Measurements from ENCODE around the gene DNAAF2. TPM values are rescaled to one million over a fixed set of nuclear protein-coding genes. Genes with fewer than 3 reads are reported as not detected.
A peak's percentile ranks its signal among the peaks of the same experiment; 100 is the strongest.

DNAAF2 gene
- total RNA-seq, 1 donor: 9.8 TPM

DNA sequence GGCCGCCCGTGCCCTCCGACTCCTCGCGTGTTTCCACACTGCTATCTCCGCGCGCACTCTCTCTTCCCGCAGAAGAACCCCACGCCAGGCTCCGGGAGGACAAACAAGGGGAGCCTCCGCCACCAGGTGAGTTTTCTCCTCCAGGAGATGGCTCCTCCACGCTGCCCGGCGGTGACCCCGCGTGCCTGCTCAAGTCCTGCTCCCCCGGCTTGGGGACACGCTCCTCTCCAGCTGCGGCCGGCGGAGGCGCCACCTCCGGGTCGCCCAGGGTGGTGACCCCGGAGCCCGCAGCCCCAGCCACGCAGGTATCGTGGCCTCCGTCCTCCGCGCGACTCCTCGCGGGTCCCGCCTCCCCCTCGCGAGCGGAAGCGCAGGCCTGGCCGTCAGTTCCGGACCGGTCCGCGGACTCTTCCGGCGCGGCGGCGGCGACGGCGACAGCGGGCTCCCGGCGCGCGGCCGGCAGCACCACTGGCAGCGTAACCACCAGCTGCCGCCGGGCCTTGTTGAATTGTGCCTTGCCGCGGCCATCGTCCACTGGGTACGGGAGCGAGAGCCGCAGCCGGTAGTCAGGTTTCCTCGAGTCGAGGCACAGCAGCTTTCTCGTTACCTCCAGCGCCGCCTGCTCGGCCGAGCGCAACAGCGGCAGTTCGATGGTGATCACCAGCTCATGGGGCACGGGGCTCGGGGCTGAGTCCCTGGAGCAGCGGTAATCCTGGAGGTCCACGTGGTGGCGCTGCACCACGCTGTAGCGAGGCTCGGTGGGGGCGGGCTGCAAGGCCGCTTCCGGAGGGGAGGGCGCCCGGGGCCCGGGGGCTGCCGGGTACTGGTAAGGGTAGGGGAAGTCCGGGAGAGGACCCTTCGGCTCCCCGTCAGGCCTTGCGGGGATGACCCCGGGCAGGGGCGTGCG, 1.2 kb downstream of the DNAAF2 start:
- Histone ChIP-seq H3K4me1 (ENCODE audit: insufficient read depth, low read length) (peaks cover 6% of the 10 kb centered on the region), H3K4me3 (ENCODE audit: insufficient read depth, low read length) (peak overlapping the region; percentile 97), H3K9me3 (ENCODE audit: low read depth, low read length) (no peaks in the 10 kb centered on the region), H3K27me3 (ENCODE audit: insufficient read depth, low read length) (no peaks in the 10 kb centered on the region), H2AFZ (ENCODE audit: low read length) (peak overlapping the region; percentile 92), H4K20me1 (ENCODE audit: insufficient read depth, low read length) (peaks cover 6% of the 10 kb centered on the region), H3K79me2 (ENCODE audit: insufficient read depth, low read length) (peaks cover 77% of the 10 kb centered on the region), H3K36me3 (ENCODE audit: insufficient read depth, low read length) (peaks cover 12% of the 10 kb centered on the region), H3K27ac (ENCODE audit: low read depth, low read length) (peak overlapping the region; percentile 95), H3K4me2 (ENCODE audit: insufficient read depth, low read length) (peak overlapping the region; percentile 97)
- TF ChIP-seq, protein P1, sequence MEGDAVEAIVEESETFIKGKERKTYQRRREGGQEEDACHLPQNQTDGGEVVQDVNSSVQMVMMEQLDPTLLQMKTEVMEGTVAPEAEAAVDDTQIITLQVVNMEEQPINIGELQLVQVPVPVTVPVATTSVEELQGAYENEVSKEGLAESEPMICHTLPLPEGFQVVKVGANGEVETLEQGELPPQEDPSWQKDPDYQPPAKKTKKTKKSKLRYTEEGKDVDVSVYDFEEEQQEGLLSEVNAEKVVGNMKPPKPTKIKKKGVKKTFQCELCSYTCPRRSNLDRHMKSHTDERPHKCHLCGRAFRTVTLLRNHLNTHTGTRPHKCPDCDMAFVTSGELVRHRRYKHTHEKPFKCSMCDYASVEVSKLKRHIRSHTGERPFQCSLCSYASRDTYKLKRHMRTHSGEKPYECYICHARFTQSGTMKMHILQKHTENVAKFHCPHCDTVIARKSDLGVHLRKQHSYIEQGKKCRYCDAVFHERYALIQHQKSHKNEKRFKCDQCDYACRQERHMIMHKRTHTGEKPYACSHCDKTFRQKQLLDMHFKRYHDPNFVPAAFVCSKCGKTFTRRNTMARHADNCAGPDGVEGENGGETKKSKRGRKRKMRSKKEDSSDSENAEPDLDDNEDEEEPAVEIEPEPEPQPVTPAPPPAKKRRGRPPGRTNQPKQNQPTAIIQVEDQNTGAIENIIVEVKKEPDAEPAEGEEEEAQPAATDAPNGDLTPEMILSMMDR (IDR thresholded peaks at IDR 0.05; ENCODE audit: extremely low read depth, low read depth, low read length): peak; percentile 70
- DNase-seq (ENCODE audit: insufficient read length, low spot score, missing footprints): peak; percentile 98

DNA sequence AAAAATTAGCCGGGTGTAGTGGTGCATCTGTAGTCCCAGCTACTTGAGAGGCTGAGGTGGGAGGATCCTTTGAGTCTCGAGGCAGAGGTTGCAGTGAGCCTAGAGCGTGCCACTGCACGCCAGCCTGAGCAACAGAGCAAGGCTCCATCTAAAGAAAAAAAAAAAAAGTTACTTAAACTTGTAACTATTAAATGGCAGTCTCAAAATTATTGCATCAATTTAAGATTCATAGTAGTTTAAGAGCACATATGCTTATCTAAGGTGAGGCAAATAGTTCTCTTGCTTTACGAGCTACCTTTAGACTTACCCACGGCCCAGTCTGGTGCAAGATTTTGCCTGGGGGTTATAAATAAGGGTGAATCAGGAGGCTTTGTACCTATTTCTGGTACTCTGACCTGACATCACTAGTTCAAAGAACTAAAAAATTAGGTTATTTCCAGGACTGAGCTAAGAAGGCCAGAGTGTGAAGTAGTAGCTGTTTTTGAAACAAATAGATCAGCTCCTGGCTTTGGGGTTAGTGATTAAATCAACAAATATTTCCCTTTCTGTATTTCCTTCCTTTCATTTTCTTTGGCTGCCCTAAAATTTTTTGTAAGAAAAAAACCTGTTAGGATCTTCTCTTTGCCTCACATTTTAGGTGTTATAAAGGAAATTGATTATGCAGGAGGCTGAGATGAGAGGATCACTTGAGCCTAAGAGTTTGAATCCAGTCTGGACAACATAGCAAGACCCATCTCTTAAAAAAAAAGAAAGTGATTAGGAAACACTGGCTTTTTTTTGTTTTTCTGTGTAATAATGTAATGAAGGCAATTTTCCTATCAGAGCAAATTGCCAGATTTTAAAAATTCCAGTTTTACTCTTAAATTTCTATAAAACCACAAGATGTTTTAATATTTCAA, 10.9 kb downstream of the DNAAF2 start:
- H3K4me2 ChIP-seq (ENCODE audit: insufficient read depth, low read length): peak overlapping the region; percentile 92
- H3K79me2 ChIP-seq (ENCODE audit: insufficient read depth, low read length): peaks cover 60% of the 10 kb centered on the region
- H3K36me3 ChIP-seq (ENCODE audit: insufficient read depth, low read length): peaks cover under 1% of the 10 kb centered on the region
- no peak overlapping the region for H2AFZ ChIP-seq (ENCODE audit: low read length)
- no peak overlapping the region for H3K27ac ChIP-seq (ENCODE audit: low read depth, low read length)
- H3K4me3 ChIP-seq (ENCODE audit: insufficient read depth, low read length): peak overlapping the region; percentile 8
- peaks cover 15% of the 10 kb centered on the region for H4K20me1 ChIP-seq (ENCODE audit: insufficient read depth, low read length)
- DNase-seq (ENCODE audit: insufficient read length, low spot score, missing footprints): no peak
- TF ChIP-seq, protein P1 (IDR thresholded peaks at IDR 0.05; ENCODE audit: extremely low read depth, low read depth, low read length): no peak
- H3K4me1 ChIP-seq (ENCODE audit: insufficient read depth, low read length): peaks cover 27% of the 10 kb centered on the region
- H3K9me3 ChIP-seq (ENCODE audit: low read depth, low read length): no peaks in the 10 kb centered on the region
- H3K27me3 ChIP-seq (ENCODE audit: insufficient read depth, low read length): no peaks in the 10 kb centered on the region

DNA sequence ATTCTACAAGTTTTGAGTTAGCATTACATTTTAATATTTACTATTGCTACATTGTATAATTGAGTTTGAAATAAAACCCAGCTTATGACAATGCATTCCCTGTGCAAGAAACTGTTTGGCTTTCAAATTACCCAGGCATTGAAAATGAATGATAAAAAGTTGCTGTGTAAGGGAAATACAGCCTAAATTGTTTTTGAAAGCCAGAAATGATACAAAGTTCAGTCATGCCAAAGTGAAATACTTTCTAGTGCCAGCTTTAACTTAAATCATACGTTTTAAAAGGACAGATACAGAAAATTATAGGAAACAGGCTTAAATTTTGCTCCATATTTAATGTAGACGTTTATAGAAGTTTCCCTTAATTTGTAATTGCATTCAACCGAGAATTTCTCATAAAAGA, 11.7 kb downstream of the DNAAF2 start:
- Histone ChIP-seq H3K9me3 (ENCODE audit: low read depth, low read length) (no peaks in the 10 kb centered on the region), H2AFZ (ENCODE audit: low read length) (no peak overlapping the region), H3K79me2 (ENCODE audit: insufficient read depth, low read length) (peaks cover 64% of the 10 kb centered on the region), H3K27ac (ENCODE audit: low read depth, low read length) (no peak overlapping the region), H3K4me2 (ENCODE audit: insufficient read depth, low read length) (peak overlapping the region; percentile 92), H3K36me3 (ENCODE audit: insufficient read depth, low read length) (peaks cover 8% of the 10 kb centered on the region), H4K20me1 (ENCODE audit: insufficient read depth, low read length) (peaks cover 21% of the 10 kb centered on the region), H3K27me3 (ENCODE audit: insufficient read depth, low read length) (no peaks in the 10 kb centered on the region), H3K4me3 (ENCODE audit: insufficient read depth, low read length) (peak overlapping the region; percentile 96), H3K4me1 (ENCODE audit: insufficient read depth, low read length) (peaks cover 34% of the 10 kb centered on the region)
- TF ChIP-seq, protein P1 (IDR thresholded peaks at IDR 0.05; ENCODE audit: extremely low read depth, low read depth, low read length): no peak
- no peak for DNase-seq (ENCODE audit: insufficient read length, low spot score, missing footprints)

Data from osteoblast (primary cell).